Measurements from ENCODE around the gene TMEM237.
A peak's percentile ranks its signal among the peaks of the same experiment; 100 is the strongest.
"Not testable (repeated sequence)": the region's sequence is repeated elsewhere in the genome, so short reads cannot be mapped to it uniquely, and the experiment has no call there.

TMEM237 gene, protein sequence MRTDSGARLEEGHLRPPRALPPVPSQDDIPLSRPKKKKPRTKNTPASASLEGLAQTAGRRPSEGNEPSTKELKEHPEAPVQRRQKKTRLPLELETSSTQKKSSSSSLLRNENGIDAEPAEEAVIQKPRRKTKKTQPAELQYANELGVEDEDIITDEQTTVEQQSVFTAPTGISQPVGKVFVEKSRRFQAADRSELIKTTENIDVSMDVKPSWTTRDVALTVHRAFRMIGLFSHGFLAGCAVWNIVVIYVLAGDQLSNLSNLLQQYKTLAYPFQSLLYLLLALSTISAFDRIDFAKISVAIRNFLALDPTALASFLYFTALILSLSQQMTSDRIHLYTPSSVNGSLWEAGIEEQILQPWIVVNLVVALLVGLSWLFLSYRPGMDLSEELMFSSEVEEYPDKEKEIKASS
- 4.8 to 14.1 (median 8.5) reads per million in 17 experiments for total RNA-seq

DNA sequence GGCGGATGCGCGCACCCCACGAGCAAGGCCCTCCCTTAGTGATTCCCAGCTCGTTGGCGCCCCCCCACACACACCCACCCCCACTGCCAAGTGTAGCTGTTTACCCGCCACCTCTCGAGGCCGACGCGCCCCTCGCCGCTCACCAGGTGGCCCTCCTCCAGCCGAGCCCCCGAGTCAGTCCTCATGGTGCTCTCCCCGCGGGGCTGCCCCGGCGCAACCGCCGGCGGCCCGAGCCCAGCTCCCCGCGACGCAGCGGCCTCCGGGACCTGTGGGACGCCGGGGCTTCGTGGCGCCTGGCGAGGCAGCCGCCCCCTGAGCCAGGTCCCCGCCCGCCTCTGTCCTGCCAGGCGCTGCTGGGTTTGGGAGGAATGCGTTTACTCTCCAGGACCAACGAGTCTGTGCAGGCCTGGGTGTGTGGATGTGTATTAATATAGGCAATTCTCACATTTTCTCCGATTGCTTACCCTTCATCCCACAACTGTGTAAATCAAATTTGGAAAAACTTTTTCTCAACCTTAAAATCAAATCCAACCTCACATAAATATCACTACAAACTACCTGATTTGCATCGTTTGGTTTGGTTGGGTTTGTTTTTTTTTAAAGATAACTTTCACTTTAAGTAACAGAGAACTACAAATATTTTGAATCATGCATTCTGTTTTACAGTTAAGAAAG lies at the start of gene TMEM237:
TSS of gene TMEM237 (minus strand) at position 288 of the 675 bp plus-strand sequence. CDS start at position 185, 103 bp downstream.
- DNase-seq, result peak; percentile 9 to 60 (median 24)

DNA sequence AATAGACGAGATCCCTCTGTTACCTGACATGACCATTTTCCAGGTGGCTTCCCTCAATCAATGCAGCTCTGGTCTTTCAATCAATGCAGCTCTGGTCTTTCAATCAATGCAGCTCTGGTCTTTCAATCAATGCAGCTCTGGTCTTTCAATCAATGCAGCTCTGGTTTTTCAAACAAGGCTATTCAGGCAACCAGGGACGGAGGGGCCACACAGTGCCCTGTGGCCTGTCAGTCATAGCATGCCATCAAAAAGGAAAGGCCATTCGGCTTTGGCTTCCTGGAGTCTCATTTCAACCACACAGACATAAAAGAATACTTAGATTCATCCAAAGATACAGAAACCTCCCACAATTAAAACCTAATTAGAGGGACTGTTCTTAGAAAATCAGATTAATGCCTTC lies 41.9 kb upstream of the TMEM237 start:
- no peak for DNase-seq

DNA sequence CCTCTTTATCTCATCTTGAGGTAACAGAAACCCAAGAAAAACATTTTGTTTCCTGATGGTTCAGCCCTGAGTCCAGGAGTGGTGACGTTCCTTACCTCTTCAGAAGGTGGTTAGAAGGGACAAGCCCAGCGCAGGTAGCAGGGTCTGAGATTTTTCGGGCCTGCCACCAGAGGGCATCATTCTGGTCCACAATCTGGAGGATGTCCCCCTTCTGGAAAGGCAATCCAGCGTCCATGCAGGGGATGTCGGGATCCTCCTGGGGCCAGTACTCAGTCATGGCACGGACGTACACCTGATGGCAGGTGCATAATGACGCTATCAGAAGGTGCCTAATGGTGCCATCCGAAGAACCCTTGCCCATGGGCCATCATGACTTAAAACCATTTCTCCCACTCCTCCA lies 37.4 kb upstream of the TMEM237 start:
- DNase-seq, result peak in 2 of 4 experiments; percentile 7 to 12

DNA sequence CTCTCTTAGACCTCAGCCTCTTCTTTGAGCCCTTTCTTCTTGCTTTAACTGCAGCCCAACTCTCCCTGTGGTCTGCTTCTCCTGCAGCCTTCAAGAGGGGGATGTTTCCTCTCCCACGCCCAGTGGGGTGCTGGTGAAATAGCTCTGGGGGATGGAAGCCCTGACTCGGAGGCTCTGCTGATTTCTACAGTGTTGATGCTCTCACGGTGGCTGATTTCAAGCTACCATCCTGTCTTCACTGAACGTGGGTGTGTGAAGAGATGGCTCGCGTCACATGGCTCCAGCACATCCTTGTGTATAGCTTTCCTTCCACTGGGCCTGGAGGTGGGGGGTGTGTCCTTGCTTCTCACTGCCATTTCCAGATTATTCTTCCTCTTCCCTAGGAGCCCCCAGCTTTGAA lies 35.1 kb upstream of the TMEM237 start:
- peak; percentile 29 to 64 (median 47) for DNase-seq

DNA sequence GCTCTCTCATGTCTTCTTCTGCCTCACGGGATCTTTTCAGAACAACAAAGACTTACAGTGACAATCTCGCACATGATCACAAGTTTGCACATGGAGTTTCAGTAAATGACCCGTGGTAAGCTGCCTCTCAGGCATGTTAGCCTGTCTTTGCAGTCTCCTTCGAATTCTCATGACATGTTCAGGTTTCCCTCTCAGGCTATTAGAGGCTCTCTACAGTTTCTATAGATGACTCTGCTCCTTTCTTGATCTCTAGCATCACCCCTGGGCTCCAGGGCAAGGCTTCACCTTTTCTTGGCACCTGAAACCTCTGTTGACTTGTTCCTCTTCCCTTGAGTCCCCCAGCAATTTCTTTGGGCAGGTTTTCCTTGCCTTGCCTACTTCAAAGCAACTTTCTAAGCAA lies 32.2 kb upstream of the TMEM237 start:
- DNase-seq, result no peak

DNA sequence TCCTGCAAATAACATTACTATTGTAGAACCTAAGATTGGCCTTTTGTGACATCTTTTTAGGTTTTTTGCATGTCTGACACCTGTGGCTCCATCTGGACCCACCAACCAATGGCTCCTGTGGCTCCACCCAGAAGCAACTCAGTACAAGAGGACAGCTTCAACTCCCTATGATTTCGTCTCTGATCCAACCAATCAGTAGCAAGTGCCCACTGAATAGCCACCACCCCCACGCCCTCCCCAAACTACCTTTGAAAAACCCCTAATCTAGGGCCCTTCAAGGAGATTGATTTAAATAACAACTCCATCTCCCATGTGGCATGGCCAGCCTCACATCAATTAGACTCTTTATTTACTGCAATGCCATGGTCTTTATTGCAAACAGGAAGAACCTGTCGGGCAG lies 31.5 kb upstream of the TMEM237 start:
- no peak for DNase-seq

DNA sequence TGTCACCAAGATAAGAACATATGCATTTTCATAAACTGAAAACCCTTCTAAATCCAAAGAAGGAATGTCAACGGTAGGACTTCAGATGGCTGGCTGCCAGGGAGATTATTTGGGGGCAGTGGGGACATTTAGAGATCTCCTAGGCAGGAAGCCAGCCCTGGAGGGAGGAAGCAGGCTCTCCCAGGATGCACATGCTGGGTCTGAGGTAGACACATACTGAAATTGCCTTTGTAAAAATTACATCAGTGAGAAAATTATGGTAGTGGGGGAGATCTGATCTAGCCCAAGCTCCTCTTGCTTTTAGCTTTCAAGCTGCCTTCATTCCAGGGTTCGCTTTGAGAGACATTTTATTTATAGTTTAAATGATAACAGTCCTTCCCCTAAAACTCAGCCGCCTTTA lies 31.0 kb upstream of the TMEM237 start:
- DNase-seq, result no peak

DNA sequence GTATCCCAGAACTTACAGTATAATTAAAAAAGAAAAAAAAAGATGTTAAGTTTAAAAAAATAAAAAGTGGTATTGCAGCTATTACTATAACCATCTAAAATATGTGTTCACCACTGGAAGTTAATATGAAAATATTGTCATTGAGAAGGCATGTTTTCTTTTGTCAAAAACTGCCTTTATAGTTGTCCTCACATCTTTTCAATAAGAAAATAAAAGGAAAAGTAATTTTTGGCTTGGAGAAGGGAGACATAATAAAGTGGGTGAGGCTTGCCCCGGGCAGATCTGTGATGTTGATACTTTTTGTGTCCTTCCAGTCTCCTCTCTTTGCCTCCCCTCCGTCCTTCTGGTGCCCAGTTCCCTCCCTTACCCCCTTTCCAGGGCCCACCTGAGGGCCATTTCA lies 30.2 kb upstream of the TMEM237 start:
- no peak for DNase-seq

DNA sequence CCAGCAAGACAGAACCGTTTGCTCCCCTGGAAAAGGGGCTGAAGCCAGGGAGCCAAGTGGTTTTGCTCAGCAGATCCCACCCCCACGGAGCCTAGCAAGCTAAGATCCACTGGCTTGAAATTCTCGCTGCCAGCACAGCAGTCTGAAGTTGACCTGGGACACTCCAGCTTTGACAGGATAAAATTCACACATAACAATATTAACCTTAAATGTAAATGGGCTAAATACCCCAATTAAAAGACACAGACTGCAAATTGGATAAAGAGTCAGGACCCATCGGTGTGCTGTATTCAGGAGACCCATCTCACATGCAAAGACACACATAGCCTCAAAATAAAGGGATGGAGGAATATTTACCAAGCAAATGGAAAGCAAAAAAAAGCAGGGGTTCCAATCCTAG lies 27.9 kb upstream of the TMEM237 start:
- DNase-seq, result not testable (repeated sequence)

DNA sequence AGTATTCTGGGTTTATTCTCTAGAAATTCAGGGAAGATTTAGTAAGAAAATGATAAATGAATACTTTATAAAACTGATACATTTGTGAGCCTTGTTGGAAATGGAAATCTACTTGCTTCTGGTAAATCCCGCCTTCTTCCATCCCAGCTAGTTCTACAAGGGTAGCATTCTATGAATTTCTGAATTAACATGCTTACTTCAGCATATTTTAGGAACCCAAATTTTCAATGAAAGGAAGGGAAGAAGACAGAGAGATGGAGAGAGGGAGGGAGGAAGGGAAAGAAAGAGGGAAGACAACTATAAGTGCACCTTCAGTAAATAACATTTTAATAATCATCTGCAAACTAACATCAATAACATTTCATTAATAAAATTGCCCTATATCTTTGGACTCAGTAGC lies 26.6 kb upstream of the TMEM237 start:
- no peak for DNase-seq

DNA sequence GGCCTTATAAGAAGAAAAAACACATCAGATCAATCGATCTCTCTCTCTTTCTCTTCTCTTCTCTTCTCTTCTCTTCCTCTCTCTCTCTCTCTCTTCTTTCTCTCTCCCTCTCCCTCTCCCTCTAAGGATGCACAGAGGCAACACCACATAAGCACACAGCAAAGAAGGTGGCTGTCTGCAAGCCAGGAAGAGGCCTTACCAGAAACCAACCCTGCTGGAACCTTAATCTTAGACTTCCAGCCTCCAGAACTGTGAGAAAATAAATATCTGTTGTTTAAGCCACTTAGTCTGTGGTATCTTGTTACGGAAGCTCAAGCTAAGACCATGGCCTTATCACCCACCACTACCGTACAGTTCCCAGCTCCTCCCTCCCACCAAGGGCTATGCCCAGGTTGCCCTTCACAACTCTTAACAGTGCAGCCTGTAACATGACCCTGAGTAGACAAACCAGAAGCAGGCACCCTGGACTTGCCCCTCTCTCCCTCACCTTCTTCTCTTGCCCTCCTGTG lies 25.2 kb upstream of the TMEM237 start:
- DNase-seq, result no peak

DNA sequence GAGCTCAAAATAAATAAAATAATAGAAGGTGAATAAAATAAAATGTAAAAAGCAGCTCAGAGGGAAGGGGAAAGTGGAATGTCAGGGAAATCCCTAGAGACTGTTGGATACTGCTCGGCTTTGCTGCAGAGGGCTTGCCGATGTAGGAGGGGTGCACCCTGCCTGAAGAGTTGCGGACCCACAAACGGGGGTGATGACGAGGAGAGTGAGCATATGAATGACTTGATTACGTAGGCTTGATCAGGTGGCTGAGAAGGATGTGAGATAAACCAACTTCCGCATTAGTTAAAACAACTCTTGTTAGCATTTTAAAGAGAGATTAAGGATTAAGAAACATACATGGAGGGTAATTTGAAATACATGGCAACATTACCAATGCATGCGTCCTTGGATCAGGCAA lies 21.0 kb upstream of the TMEM237 start:
- no peak for DNase-seq

DNA sequence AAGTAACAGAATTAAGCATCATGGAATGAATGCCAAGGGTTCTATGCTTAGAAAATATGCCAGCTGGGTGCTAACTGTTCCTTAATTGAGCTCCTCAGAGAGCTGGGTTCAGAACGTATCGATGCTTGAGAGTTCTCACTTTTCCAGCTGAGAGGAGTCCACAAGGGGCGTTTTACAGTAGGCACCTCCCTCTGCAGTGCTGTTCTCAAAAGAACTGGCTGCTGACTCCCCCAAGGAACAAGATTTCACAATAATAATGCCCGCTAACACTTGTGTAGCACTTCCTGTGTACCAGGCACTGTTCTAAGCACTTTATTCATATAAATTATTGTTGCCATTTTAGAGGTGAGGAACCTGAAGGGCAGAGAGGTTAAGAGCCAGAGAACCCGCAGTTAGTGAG lies 18.1 kb upstream of the TMEM237 start:
- peak; percentile 11 to 54 (median 24) for DNase-seq

DNA sequence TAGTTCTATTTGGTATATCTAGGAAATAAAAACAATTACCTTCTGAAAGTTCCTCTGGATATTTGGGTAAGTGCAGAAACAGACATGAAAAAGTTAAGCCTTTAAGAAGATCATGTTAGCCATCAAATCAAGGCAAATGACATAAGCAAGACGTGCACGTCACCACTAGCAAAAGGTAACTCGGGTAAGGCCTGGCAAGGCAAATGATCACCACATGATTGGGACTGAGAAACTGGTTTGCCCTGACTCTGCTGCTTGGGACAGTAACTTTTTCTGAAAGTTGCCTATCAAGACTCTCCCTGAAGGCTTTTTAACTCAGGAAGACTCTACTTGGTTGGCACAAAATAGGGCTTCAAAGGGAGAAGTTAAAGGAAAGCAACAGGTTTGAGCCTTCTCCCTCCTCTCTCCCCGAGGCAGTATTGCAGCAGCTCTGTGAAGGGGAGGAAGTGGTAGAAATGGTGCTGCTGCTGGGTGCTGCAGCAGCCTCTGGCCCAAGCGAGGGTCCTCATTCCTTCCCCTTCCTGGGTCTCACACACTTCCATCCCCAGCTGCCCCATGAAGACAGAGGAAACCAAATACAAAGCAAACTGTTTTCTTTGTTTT lies 17.1 kb upstream of the TMEM237 start:
- DNase-seq, result peak in 3 of 4 experiments; percentile 12 to 15 (median 14)

DNA sequence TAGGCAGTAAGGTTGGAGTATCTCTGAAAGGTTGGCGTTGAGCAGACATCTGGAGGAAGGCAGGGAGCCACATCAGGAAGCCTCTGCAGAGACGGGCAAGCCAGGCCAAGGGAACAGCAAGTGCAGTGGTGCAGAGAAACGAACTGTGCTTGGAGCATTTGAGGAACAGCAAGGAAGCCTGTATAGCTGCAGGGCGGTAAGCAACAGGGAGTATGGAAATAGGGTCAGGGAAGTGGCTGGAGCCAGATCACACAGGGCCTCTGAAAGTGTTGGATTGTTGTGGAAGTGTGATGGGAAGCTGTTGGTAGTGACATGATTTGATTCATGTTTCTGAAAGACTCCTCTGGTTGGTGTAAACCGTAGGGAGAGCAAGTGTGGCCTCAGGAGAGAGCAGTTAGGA lies 13.4 kb upstream of the TMEM237 start:
- DNase-seq, result no peak

DNA sequence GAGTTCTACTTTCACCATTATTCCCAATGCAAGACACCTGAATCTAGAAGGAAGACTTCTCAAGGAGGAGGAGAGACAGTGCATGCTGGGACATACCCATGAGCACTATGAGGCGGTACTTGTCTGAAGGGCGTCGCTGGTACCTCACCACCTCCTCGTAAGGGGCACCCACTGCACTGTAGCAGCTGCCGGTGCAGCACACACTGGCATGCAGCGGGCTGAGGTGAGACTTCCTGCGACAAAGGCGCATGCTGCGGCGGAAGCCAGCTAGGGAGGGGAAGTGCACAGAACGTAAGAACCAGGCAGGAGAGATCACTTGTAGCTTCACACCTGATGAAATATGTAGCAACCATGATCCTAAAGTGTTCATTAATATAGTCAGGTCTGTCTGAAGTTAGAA lies 12.8 kb upstream of the TMEM237 start:
- no peak for DNase-seq

DNA sequence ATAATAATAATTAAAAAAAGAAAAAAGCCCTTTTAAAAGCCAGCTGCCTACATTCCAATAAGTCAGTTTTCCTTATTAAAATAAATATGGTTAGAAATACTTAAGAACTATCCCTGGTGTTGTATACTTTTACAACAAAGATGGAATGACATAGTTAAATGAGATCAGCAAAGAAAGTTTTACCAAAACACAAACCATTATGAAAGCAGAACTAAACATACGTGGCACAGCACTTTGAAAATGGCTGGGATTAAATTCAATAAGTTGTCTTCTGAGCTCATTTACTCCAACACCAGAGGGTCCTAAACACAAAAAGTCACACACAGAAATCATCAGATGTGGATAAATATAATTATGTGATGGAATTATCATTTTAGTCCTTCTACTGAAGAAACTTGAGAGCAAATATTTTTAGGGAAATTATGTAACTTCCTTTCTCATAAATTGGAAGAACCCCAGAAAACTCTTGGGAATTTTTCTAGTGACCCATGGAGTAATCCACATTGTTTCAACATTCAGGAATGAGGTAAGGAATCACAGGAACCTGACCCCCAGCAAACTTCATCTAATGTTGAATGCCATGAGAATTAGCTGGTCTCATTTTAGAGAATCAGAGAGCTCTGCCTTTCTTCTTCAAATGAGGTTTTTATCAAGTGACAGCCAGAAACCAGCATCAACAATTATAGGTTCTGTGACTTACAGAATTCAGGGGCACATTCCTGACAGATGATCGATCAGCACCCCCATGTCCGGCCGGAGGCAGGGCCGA lies 11.5 kb upstream of the TMEM237 start:
- peak in 2 of 4 experiments; percentile 12 to 17 for DNase-seq

DNA sequence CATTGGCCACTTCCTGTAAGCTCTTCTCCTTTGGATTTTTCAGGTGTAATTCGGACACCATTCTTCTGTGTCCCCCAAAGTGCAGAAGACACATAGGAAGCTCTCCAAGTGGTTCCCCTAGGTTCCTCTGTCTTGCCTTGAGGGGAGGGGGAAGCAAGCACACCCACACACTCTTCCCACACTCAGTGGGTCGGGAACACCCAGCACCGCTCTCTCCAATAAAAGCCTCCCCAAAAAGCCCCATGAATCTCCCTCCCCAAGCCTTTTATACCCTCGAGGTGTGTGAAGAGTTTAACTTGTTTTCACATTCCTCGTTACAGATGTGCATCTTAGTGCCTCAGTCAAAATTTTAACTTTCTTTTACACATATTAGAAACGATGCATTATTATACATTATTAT lies 9.9 kb upstream of the TMEM237 start:
- DNase-seq, result no peak

DNA sequence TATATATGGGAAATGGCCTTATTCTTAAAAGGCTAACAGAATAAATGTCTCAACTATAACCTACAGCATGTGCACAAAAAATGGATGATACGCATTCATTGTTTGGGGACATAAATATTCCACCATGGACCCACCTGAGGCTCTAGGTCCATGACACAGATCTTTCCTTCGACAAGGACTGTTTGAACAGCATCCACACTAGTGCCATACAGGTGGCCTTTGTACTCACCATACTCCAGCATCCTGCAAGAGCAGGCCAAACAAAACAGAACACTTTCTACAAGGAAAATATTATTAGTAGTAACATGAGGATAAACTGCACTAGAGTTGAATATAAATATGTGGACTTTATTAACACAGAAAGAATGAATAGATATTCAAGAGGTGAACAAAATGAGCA lies 6.1 kb upstream of the TMEM237 start:
- DNase-seq, result no peak

DNA sequence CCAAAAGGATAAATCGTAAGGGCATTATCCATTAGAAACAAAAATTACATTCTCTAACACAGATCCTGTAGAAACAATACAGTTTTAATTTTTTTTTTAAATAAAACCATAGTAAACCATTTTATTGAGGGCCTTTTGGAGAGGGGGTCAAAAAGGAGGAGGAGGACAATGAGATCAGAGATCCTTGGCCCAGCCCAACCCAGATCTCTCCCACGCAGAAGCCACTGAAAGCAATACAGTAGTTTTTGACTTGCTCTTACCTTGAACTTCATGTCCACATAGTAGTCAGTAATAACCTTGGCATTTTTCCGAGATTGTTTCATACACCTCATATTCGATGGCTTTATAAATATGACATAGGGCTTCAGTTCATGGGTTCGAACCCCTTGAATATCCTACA lies 4.1 kb upstream of the TMEM237 start:
- no peak for DNase-seq

DNA sequence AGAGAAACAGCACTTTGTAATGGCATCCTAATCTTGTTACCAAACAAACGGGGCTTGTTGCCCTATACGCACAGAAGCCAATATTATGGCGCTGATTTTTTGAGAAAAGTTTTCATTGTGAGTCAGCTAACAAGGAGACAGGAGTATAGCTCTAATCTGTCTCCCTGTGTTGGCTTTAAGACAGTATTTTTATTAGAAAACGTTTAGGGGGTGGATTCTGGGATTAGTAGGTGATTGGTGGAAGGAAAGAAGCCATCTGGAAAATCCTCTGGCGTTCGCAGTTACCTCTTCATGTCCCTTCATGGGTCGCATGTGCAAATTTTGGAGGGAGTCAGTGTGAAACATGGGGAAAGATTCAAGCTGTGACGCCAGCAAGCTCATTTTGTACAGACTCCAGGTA lies 698 bp upstream of the TMEM237 start:
- no peak for DNase-seq

DNA sequence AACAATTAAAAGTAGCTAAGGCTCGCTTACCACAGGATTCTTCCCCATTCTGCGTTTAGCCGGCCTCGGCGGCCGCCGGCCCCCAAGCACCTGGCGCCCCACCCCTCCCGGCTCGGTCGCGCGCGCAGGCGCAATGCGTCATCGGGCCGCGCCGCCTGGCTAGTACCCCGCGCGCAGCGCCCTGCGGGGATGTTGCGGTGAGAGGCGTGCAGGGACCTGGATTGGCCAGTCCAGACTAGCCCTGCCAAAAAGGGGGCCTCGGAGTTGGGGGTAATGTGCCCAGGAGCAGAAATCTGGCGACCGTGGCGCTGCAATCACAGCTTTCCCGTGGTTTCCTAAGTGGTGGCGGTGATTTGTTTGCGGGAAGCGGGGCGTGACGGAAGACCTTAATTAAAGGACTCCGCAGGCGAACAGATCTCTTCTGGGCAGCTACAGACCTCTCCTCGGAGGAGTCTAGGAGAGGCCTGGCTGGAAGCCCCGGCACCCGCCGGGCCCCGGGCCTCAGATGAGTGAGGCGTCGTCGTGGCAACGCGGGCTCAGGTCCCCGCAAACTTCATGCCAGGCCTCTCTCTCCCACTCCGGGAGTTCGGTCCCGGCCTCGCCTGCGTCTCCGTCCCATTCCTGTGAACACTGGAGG lies 606 bp downstream of the TMEM237 start:
- DNase-seq, result peak; percentile 79 to 93 (median 86)

Measured in suppressor macrophage (primary cell).